Suprapubic skin (tissue), 4 donors: Measurements from ENCODE around the gene SCARB1. TPM values are rescaled to one million over a fixed set of nuclear protein-coding genes. Genes with fewer than 3 reads are reported as not detected.

Experiments
- DNase-seq, 2 donors: peaks; one replicate each; pipeline ENCODE4 v3.0.0-alpha.2; 2019; ENCODE audit warnings: low spot score in 2 of 2
- H3K27ac ChIP-seq: fragments of 200-600 bp; sonication (generic); one replicate; pipeline ENCODE4 v1.5.1; 2019
- H3K27me3 ChIP-seq: fragments of 200-600 bp; sonication (generic); one replicate; pipeline ENCODE4 v1.5.1; 2019
- H3K36me3 ChIP-seq: fragments of 200-600 bp; sonication (generic); one replicate; pipeline ENCODE4 v1.5.1; 2019
- H3K4me1 ChIP-seq: fragments of 200-600 bp; sonication (generic); one replicate; pipeline ENCODE4 v1.5.1; 2019
- H3K4me3 ChIP-seq: fragments of 200-600 bp; sonication (generic); one replicate; pipeline ENCODE4 v1.5.1; 2019; ENCODE audit warnings: mild to moderate bottlenecking
- H3K9me3 ChIP-seq: fragments of 200-600 bp; sonication (generic); one replicate; pipeline ENCODE4 v1.5.1; 2019
- CTCF ChIP-seq, 2 donors: fragments of 200-600 bp in 1 of 2; fragments of 450-650 bp in 1 of 2; sonication (generic) in 1 of 2; IDR thresholded peaks; one replicate each; pipeline ENCODE4 v1.5.1; 2016 to 2019; ENCODE audit warnings: antibody characterized with exemption in 2 of 2, mild to moderate bottlenecking in 1 of 2, moderate library complexity in 1 of 2
- EP300 ChIP-seq: sonication (generic); formaldehyde crosslinking; IDR thresholded peaks from one replicate; pipeline ENCODE4 v1.6.1; 2017; ENCODE audit warnings: antibody characterized with exemption
- POLR2A ChIP-seq, 2 donors: fragments of 450-650 bp; IDR thresholded peaks; one replicate each; pipeline ENCODE4 v1.6.1; 2017; ENCODE audit warnings: antibody characterized with exemption in 2 of 2, mild to moderate bottlenecking in 2 of 2, moderate library complexity in 2 of 2
- POLR2AphosphoS5 ChIP-seq, 3 donors: sonication (generic); formaldehyde crosslinking; IDR thresholded peaks; one replicate each; pipeline ENCODE4 v1.6.1; 2017; ENCODE audit warnings: antibody characterized with exemption in 3 of 3
- WGBS: methylation state at CpG from one replicate; pipeline ENCODE4 v1.1.5; 2018; 5-methylcytosine and 5-hydroxymethylcytosine counted together
- total RNA-seq, 4 donors: library from RNA; depleted of rRNA; stranded (reverse); fragments of >200 nt; gene quantifications; one replicate each; pipeline ENCODE4 v1.1.0, GENCODE V29; 2016

Gene SCARB1
- total RNA-seq, 4 donors from 2014 or later = 25.6 to 38.1 (median 29.0) TPM

GRCh38 chr12:124877423-124877822 is 13.8 kb upstream of the SCARB1 start:
- no peak for TF ChIP-seq POLR2AphosphoS5 (IDR thresholded peaks at IDR 0.05)
- no peak for TF ChIP-seq CTCF (IDR thresholded peaks at IDR 0.05)
- TF ChIP-seq POLR2A (IDR thresholded peaks at IDR 0.05) = no peak
- TF ChIP-seq EP300 = no peak
- WGBS = 64% methylated on average over 3 of the region's 3 CpGs
- Histone ChIP-seq H3K4me3 (no peak overlapping the region), H3K27me3 (no peaks in the 10 kb centered on the region), H3K27ac (no peak overlapping the region), H3K4me1 (no peaks in the 10 kb centered on the region), H3K36me3 (no peaks in the 10 kb centered on the region), H3K9me3 (no peaks in the 10 kb centered on the region)
- DNase-seq = no peak

- no peak for DNase-seq
- WGBS = 89% methylated on average over 2 of the region's 2 CpGs
- no peak for TF ChIP-seq POLR2AphosphoS5 (IDR thresholded peaks at IDR 0.05)
- no peak for TF ChIP-seq POLR2A (IDR thresholded peaks at IDR 0.05)
- no peak for TF ChIP-seq EP300
- no peak for TF ChIP-seq CTCF (IDR thresholded peaks at IDR 0.05)
Observed at GRCh38 chr12:124876171-124876570, 12.5 kb upstream of the SCARB1 start.

GRCh38 chr12:124875803-124876132 is 12.1 kb upstream of the SCARB1 start:
- TF ChIP-seq EP300 (no peak), POLR2AphosphoS5 (IDR thresholded peaks at IDR 0.05) (no peak), CTCF (IDR thresholded peaks at IDR 0.05) (no peak), POLR2A (IDR thresholded peaks at IDR 0.05) (no peak)
- 82% methylated on average over 2 of the region's 2 CpGs for WGBS

More at GRCh38 chr12:124876171-124876570, 12.5 kb upstream of the SCARB1 start:
- H3K36me3 ChIP-seq = no peaks in the 10 kb centered on the region
- H3K4me1 ChIP-seq = no peaks in the 10 kb centered on the region
- no peak overlapping the region for H3K27ac ChIP-seq
- H3K9me3 ChIP-seq = no peaks in the 10 kb centered on the region
- no peaks in the 10 kb centered on the region for H3K27me3 ChIP-seq
- H3K4me3 ChIP-seq = no peak overlapping the region

GRCh38 chr12:124874988-124875802 is 11.5 kb upstream of the SCARB1 start:
- H3K27ac ChIP-seq = no peak overlapping the region
- no peaks in the 10 kb centered on the region for H3K36me3 ChIP-seq
- no peaks in the 10 kb centered on the region for H3K4me1 ChIP-seq
- TF ChIP-seq POLR2A (IDR thresholded peaks at IDR 0.05) = no peak
- TF ChIP-seq CTCF (IDR thresholded peaks at IDR 0.05) = no peak
- no peak for TF ChIP-seq EP300
- no peak for TF ChIP-seq POLR2AphosphoS5 (IDR thresholded peaks at IDR 0.05)
- no peaks in the 10 kb centered on the region for H3K27me3 ChIP-seq
- no peak for DNase-seq
- 85% methylated on average over 11 of the region's 14 CpGs for WGBS
- H3K4me3 ChIP-seq = no peak overlapping the region
- H3K9me3 ChIP-seq = no peaks in the 10 kb centered on the region

More at GRCh38 chr12:124875803-124876132, 12.1 kb upstream of the SCARB1 start:
- no peaks in the 10 kb centered on the region for H3K27me3 ChIP-seq
- H3K4me1 ChIP-seq = no peaks in the 10 kb centered on the region
- no peaks in the 10 kb centered on the region for H3K9me3 ChIP-seq
- H3K4me3 ChIP-seq = no peak overlapping the region
- no peaks in the 10 kb centered on the region for H3K36me3 ChIP-seq
- DNase-seq = no peak
- H3K27ac ChIP-seq = no peak overlapping the region

GRCh38 chr12:124874188-124874587 is 10.5 kb upstream of the SCARB1 start:
- 92% methylated on average over 4 of the region's 4 CpGs for WGBS
- no peaks in the 10 kb centered on the region for H3K36me3 ChIP-seq

More at GRCh38 chr12:124874188-124874587, 10.5 kb upstream of the SCARB1 start:
- Histone ChIP-seq H3K4me1 (peaks cover under 1% of the 10 kb centered on the region), H3K9me3 (no peaks in the 10 kb centered on the region), H3K27ac (no peak overlapping the region), H3K27me3 (no peaks in the 10 kb centered on the region), H3K4me3 (no peak overlapping the region)
- no peak for DNase-seq
- TF ChIP-seq POLR2AphosphoS5 (IDR thresholded peaks at IDR 0.05) (no peak), POLR2A (IDR thresholded peaks at IDR 0.05) (no peak), EP300 (no peak), CTCF (IDR thresholded peaks at IDR 0.05) (no peak)
